GM18867 (cell line): ENCODE data around the gene TOPAZ1.

Experiments
- ATAC-seq: cut with Tn5 transposase; IDR thresholded peaks from one replicate; pipeline ENCODE4 v1.9.1; 2021; ENCODE audit warnings: mild to moderate bottlenecking, moderate library complexity; ENCODE audit not compliant: unreplicated experiment

The TOPAZ1 gene

GRCh38 chr3:44242721-44243120 is 1.0 kb downstream of the TOPAZ1 start:
- ATAC-seq = no peak

DNA sequence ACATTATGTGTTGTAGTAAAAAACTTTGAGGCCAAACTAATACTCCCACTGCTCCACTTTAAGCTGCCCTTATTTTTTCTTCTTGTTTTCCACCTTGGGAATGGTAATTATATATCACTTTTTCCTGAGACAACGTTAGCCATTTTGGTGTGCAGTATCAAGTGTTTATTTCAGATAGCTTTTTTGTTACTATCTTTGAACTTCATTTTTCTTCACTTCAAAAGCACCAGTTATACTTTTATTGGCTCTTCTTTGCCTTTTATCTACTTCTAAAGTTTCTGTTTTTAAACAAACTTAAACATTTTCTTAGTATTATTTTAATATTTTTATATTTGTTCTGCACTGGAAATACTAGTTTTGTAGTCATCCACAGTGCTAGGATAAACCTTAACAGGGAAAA is 6.5 kb downstream of the TOPAZ1 start:
- ATAC-seq = no peak

- ATAC-seq = no peak
These were observed 10.8 kb downstream of the TOPAZ1 start for GRCh38 chr3:44252332-44252959.

DNA sequence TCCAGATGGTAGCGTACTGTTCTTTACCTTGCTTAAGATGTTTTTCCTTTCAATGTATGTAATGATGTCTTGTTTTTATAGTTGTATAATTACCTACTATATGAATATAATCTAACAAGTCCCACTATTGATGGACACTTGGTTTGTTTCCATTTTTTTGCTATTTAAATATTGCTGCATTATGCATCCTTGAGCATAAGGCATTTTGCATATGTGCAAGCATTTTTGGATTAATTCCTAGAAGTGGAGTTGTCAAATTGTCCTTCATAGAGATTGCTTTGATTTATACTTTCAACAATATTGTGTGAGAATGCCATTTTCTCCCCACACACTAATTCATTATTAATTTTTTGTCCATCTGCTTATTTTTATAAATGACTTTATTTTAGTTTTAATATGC is 17.7 kb downstream of the TOPAZ1 start:
- no peak for ATAC-seq

DNA sequence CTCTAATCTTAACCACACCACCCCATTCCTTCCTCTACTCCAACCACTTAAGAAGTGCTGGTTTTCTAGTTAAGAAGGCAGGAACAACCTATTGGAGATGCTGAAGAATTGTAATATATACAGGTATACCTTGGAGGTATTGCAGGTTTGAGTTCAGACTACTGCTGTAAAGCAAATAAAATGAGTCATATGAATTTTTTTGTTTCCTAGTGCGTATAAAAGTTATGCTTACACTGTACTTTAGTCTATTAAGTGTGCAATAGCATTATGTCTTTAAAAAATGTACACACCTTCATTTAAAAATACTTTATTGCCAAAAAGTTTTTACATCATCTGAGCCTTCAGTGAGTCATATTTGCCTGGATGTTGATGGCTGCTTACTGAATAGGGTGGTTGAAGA is 22.5 kb downstream of the TOPAZ1 start:
- no peak for ATAC-seq

GRCh38 chr3:44265815-44266214 is 24.1 kb downstream of the TOPAZ1 start:
- ATAC-seq = no peak

GRCh38 chr3:44272191-44272590 is 30.5 kb downstream of the TOPAZ1 start:
- no peak for ATAC-seq

DNA sequence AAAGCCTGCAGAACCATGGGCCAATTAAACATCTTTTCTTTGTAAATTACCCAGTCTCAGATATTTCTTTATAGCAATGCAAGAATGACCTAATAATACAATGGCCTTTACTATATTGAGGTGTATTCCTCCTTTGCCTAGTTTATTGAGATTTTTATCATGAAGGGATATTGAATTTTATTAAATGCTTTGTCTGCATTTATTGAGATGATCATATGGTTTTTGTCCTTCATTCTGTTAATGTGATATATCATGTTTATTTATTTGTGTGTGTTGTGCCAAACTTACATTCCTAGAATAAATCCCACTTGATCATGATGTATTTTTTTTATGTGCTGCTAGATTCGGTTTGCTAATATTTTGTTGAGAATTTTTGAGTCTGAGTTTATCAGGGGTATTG is 36.2 kb downstream of the TOPAZ1 start:
- no peak for ATAC-seq

DNA sequence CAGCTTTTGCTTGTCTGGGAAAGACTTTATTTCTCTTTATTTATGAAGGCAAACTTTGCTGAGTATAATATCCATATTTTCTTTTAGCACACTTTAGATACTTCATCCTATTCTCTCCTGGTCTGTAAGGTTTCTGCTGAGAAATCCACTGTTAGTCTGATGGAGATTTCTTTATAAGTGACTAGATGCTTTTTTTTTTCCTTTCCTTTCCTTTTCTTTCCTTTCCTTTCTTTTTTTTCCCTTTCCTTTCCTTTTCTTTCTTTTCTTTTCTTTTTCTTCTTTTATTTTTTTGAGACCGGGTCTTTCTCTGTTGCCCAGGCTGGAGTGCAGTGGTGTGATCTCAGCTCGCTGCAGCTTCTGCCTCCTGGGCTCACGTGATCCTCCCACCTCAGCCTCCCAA is 38.4 kb downstream of the TOPAZ1 start:
- ATAC-seq = no peak

DNA sequence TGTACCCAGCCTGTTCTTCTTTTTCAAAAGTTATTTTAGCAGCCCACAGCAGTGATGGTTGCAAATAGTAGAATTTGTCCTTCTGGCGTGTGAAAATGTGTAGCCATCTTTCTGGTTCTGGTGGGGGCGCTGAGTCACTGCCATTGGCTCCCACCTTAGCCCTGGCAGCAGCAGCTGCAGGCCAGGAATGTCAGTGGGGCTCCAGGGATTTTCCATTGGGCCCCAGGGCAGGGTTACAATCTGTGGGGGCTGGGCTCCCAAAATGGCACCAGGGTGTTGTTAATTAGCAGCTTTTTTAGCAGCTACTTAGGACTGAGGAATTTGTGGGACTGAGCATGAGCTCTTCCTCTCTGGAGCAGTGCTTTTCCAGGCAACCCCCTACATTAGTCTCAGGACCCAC is 38.9 kb downstream of the TOPAZ1 start:
- ATAC-seq = no peak

DNA sequence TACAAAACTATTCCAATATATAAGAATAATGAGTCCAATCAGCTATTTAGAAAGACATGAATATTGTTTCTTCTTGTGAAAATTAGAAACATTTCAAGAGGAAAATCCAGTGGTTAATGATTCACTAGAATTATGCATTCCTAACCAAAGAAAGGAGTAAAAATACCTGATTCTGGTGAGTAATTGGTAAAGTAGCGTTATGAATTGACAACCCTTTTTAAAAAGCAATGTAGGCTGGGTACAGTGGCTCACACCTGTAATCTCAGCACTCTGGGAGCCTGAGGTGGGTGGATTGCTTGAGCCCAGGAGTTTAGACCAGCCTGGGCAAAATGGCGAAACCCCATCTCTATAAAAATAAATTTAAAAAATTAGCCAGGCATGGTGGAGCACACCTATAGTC is 43.3 kb downstream of the TOPAZ1 start:
- no peak for ATAC-seq

DNA sequence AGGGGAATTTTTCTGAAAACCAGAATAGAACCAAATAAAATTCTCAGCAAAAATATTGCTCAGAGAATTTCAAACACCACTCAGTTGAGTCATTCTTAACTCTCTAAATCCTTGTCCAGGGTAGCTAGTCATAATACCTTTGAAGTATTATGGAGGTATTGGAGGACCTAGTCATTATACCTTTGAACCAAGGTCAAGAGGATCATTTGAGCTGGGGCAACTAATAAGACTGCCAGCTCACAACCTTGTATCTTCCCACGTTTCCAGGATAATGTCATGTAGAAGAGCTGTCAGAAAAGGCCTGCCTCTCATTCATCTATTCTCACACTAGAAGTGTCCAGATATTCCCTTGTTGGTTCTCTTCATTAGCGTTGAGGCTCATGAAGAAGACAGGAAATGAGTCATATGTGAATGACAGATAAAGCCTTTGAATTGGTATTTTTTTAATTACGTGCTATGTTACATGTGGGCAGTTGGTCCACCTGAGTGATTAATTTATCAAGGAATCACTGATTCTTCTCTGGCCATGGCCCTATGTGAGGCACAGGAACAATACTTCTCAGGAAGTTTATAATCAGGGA is 48.3 kb downstream of the TOPAZ1 start:
- no peak for ATAC-seq

DNA sequence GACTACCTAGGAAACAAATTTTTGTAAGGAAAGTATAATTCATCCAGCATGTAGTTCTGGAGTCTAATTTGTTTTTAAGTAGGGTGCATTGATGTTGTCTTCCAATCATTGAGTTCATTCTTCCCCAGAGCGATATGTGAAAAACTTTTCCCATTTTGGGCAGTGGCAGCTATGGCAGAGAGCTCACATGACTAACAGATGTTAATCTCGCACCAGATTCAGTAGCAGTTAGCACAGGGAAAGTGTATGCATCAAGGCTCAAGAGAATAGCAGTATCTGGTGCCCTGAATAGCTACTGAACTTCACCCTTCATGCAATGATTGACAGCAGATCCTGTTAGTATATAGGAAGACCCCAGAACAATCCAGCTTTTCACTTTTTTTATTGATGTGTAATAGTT is 50.6 kb downstream of the TOPAZ1 start:
- ATAC-seq = no peak

DNA sequence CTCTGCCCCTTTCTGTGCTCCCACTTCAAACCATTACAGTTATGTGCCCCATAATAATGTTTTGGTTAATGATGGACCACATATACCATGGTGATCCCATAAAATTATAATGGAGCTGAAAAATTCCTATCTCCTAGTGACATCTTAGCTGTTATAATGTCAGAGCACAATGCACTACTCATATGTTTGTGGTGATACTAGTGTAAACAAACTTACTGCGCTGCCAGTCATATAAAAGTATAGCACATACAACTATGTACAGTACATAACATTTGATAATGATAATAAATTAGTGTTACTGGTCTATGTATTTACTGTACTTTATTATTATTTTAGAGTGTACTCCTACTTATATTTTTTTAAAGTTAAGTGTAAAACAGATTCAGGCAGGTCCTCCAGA is 51.3 kb downstream of the TOPAZ1 start:
- no peak for ATAC-seq

- no peak for ATAC-seq
These were observed 55.6 kb downstream of the TOPAZ1 start for GRCh38 chr3:44297255-44297654.

GRCh38 chr3:44301746-44302145 is 60.1 kb downstream of the TOPAZ1 start:
- ATAC-seq = no peak

DNA sequence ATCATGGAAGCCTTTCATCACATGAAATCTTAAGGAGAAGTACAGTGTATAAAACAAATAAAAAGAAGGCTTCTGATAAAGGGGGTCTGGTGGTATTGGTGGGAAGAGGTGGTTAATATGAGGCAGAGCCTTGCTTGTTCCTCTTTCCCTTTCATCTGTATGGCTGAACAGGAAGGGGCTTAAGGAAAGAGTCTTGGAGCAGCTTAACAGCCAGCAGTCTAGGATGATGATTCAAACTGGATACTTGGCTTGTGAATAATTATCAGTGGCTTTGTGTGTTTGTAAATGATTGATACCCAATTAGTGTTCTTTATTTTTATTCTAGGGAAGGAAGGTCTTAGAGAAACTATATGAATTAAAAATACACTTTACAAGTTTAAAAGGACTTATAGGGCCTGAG is 67.8 kb downstream of the TOPAZ1 start:
- ATAC-seq = no peak

- ATAC-seq = no peak
These were observed 77.2 kb downstream of the TOPAZ1 start for GRCh38 chr3:44318891-44319311.

GRCh38 chr3:44321335-44321734 is 79.6 kb downstream of the TOPAZ1 start:
- ATAC-seq = no peak

- ATAC-seq = no peak
These were observed 81.8 kb downstream of the TOPAZ1 start for GRCh38 chr3:44323341-44323955.

DNA sequence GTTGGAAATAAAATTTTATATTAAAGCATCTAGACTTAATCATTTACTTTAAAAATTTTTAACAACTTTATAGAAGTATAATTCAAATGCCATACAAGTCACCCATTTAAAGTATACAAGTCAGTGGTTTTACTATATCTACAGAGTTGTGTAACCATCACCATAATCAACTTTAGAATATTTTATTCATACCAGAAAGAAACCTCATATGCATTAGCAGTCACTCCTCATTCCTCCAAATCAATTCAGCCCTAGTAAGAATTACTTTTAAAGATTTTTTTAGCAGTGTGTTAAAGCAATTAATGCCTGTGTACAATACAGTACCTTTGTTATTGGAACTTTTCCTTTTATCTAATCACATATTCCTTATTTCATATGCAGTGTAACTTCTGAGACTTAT is 82.9 kb downstream of the TOPAZ1 start:
- ATAC-seq = no peak

DNA sequence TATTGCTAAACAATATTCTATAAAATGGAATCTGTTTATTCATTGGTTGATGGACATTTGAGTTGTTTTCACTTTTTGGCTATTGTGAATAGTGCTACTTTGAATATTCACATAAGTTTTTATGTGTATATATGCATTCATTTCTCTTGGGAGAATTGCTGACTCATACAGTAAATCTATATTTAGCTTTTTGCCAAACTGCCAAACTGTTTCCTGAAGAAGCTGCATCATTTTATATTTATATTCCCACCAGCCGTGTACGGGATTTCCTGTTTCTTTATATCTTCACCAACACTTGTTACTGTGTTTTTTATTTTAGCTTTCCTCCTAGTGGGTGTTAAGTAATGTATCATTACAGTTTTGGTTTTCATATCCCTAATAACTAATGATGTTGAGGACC is 84.3 kb downstream of the TOPAZ1 start:
- no peak for ATAC-seq

DNA sequence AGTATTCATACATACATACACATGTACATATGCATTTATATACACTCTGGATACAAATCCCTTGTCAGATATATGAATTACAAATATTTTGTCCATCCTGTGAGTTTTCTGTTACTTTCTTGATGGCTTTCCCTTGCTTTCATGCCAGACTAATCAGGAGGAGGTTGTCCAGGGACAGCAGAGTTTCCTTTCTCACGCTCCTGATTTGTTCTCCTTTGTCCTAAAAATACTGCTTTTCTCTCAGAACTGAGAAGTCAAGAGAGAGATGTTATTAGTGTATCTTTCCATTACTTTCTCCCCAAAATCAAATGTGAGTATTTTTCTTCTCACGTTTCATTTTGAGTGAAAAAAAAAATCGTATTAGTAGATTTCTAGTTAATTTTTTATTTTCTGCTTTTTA is 84.8 kb downstream of the TOPAZ1 start:
- no peak for ATAC-seq
